ENCODE measurements around the gene AZIN2.

The AZIN2 gene

DNA sequence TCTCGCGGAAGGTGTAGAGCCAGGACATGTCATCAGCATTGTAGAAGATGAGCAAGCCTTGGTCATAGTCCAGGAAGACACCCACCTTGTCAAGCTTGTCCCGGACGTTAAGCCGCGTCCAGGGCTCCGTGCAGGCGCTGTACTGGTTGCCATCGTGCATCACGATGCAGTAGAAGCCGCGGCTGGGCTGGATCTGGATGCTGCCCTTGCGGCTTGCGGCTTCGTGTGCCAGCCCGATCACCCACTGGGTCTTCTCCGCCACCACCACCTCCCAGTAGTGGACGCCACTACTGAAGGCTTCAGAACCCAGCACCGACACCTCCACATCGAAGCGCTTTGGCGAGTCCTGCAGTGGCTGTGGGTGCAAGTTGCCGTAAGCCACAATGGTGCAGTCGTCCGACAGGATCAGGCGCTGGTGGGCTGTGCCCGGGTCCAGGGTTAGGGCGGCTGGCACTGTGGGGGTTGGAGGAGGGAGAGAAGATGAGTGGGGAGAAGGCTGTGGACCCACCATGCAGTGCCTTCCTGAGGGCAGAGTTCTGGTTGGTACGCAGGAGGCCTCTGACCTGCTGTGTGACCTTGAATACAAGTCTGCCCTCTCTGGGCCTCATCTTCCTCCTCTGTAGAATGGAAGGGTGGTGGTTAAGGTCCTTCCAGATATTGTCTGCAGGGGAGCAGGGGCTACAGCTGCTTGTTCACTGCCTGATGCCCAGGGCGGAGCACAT is 66.5 kb downstream of the AZIN2 start:
- TF ChIP-seq, protein P1, sequence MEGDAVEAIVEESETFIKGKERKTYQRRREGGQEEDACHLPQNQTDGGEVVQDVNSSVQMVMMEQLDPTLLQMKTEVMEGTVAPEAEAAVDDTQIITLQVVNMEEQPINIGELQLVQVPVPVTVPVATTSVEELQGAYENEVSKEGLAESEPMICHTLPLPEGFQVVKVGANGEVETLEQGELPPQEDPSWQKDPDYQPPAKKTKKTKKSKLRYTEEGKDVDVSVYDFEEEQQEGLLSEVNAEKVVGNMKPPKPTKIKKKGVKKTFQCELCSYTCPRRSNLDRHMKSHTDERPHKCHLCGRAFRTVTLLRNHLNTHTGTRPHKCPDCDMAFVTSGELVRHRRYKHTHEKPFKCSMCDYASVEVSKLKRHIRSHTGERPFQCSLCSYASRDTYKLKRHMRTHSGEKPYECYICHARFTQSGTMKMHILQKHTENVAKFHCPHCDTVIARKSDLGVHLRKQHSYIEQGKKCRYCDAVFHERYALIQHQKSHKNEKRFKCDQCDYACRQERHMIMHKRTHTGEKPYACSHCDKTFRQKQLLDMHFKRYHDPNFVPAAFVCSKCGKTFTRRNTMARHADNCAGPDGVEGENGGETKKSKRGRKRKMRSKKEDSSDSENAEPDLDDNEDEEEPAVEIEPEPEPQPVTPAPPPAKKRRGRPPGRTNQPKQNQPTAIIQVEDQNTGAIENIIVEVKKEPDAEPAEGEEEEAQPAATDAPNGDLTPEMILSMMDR (IDR thresholded peaks at IDR 0.05): no peak
- no peak for DNase-seq

DNA sequence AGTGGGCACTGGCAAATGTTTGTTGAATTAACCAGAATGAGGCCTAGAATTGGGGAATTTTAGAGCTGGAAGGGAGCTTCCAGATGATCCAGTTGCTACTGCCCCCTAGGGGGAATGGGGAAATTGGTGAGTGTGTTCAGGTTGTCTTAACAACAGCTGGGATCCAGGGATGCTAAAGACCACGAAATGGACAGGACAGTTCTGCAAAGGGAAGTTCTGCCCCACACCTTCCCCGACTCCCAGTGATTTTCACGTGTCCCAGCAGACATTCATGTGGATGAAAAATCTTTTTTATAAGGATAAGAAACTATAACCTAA is 67.0 kb downstream of the AZIN2 start:
- Mint-ChIP-seq H3K4me1 (peaks cover 51% of the 10 kb centered on the region), H3K9me3 (no peaks in the 10 kb centered on the region), H3K36me3 (ENCODE audit: low read depth) (peaks cover 15% of the 10 kb centered on the region), H3K27ac (no peak overlapping the region), H3K27me3 (ENCODE audit: low read depth, poor library complexity) (peaks cover 4% of the 10 kb centered on the region), H3K4me3 (no peak overlapping the region)
- DNase-seq: no peak
- TF ChIP-seq, protein P1 (IDR thresholded peaks at IDR 0.05): peak; percentile 17

More for the DNA sequence above, 66.5 kb downstream of the AZIN2 start:
- Mint-ChIP-seq H3K27me3 (ENCODE audit: low read depth, poor library complexity) (peaks cover 4% of the 10 kb centered on the region), H3K9me3 (no peaks in the 10 kb centered on the region), H3K4me1 (peaks cover 51% of the 10 kb centered on the region), H3K27ac (no peak overlapping the region), H3K4me3 (no peak overlapping the region), H3K36me3 (ENCODE audit: low read depth) (peaks cover 15% of the 10 kb centered on the region)

DNA sequence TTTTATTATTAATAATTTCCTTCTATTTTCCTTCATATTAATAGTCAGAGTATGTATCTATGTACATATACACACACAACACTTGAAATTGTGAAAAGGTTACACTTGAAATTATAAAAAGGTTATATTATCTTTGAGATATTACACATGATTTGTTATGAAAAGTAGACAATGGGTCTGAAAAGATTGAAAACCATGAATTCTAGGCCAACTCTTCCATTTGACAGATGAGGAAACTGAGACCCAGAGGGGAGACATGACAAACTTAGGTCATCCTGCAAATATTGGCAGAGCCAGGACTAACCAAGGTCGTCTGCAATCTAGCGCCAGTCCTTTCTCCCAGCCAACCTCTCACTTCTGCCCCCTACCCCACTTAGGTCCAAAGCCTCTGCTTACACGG is 67.7 kb downstream of the AZIN2 start:
- DNase-seq: no peak
- Mint-ChIP-seq H3K36me3 (ENCODE audit: low read depth) (peaks cover 16% of the 10 kb centered on the region), H3K4me1 (peaks cover 51% of the 10 kb centered on the region), H3K27ac (no peak overlapping the region), H3K9me3 (no peaks in the 10 kb centered on the region), H3K27me3 (ENCODE audit: low read depth, poor library complexity) (peaks cover 4% of the 10 kb centered on the region), H3K4me3 (no peak overlapping the region)
- TF ChIP-seq, protein P1 (IDR thresholded peaks at IDR 0.05): no peak

- no peak for DNase-seq
- TF ChIP-seq, protein P1 (IDR thresholded peaks at IDR 0.05): no peak
- H3K9me3 Mint-ChIP-seq: no peaks in the 10 kb centered on the region
- peaks cover 53% of the 10 kb centered on the region for H3K4me1 Mint-ChIP-seq
- H3K27me3 Mint-ChIP-seq (ENCODE audit: low read depth, poor library complexity): peaks cover 4% of the 10 kb centered on the region
- peaks cover 21% of the 10 kb centered on the region for H3K36me3 Mint-ChIP-seq (ENCODE audit: low read depth)
- peak overlapping the region; percentile 78 for H3K27ac Mint-ChIP-seq
- H3K4me3 Mint-ChIP-seq: no peak overlapping the region
These were observed 68.7 kb downstream of the AZIN2 start for GRCh38 chr1:33149453-33150190.

DNA sequence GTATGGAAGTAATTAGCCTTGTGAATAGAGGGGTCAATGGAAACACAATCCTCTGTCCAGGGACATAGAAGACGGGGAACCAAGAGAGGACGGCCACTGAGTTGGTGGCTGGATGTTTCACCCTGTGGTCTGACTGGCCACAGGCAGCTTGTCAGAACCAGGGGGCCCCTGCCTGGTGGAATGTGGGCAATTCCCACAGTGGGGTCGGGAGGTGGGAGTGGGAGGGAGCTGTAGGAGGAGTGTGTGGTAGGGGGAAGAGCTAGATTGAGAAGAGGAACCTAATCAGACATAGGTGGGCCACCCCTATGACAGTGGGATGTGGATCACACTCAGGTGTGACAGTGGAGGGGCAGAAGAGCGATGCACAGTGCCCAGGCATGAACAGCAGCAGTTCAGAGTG is 69.6 kb downstream of the AZIN2 start:
- Mint-ChIP-seq H3K36me3 (ENCODE audit: low read depth) (peaks cover 21% of the 10 kb centered on the region), H3K27me3 (ENCODE audit: low read depth, poor library complexity) (peaks cover 2% of the 10 kb centered on the region), H3K4me1 (peaks cover 56% of the 10 kb centered on the region), H3K4me3 (no peak overlapping the region), H3K9me3 (no peaks in the 10 kb centered on the region), H3K27ac (peak overlapping the region; percentile 78)
- TF ChIP-seq, protein P1 (IDR thresholded peaks at IDR 0.05): no peak
- no peak for DNase-seq

All from nephron progenitor cell (in vitro differentiated cells).